ENCODE measurements around the gene PLCB4. TPM values are rescaled to one million over a fixed set of nuclear protein-coding genes. Genes with fewer than 3 reads are reported as not detected.

Gene PLCB4
- total RNA-seq, 1 experiment from 2014 or later = 14.9 TPM

GRCh38 chr20:9093218-9093957 is 24.5 kb downstream of the PLCB4 start:
- H3K4me3 ChIP-seq = no peak overlapping the region
- H2AFZ ChIP-seq = no peak overlapping the region
- no TSS peak for BruUV-seq (replicated peaks)
- 0 out of 2 replicates have a peak, but pooled peaks cover 1% of the 10 kb centered on the region for H3F3A ChIP-seq (ENCODE audit: insufficient read depth, low read depth)
- no peak overlapping the region for H3K4me2 ChIP-seq
- H3K27ac ChIP-seq = no peak overlapping the region
- H3K27me3 ChIP-seq (ENCODE audit: insufficient read depth, low read depth) = no peaks in the 10 kb centered on the region
- H3K9me2 ChIP-seq (ENCODE audit: insufficient read depth) = no peaks in the 10 kb centered on the region
- no peaks in the 10 kb centered on the region for H3K9me3 ChIP-seq (ENCODE audit: insufficient read depth, low read depth)
- ChIA-PET CTCF (no interaction called here), POLR2A (ENCODE audit: unreplicated experiment) (no interaction called here)
- no peaks in the 10 kb centered on the region for H3K36me3 ChIP-seq (ENCODE audit: low read depth)
- no peak for DNase-seq
- no peaks in the 10 kb centered on the region for H3K79me2 ChIP-seq (ENCODE audit: low read depth)
- H4K20me1 ChIP-seq (ENCODE audit: insufficient read depth) = no peaks in the 10 kb centered on the region
- TF ChIP-seq EZH2 (IDR thresholded peaks at IDR 0.05; ENCODE audit: low read depth) = no peak
- peaks cover 8% of the 10 kb centered on the region for H3K4me1 ChIP-seq (replicated peaks; ENCODE audit: insufficient read depth)
- intact Hi-C loops (cut with micrococcal nuclease; ENCODE audit: unreplicated experiment) = no loop called here

- Histone ChIP-seq H3K4me2 (no peak overlapping the region), H3F3A (ENCODE audit: insufficient read depth, low read depth) (no peaks in the 10 kb centered on the region), H3K9me2 (ENCODE audit: insufficient read depth) (0 out of 2 replicates have a peak, but pooled peaks cover 3% of the 10 kb centered on the region), H4K20me1 (ENCODE audit: insufficient read depth) (no peaks in the 10 kb centered on the region), H3K4me3 (no peak overlapping the region), H3K27ac (no peak overlapping the region), H2AFZ (no peak overlapping the region), H3K9me3 (ENCODE audit: insufficient read depth, low read depth) (no peaks in the 10 kb centered on the region), H3K27me3 (ENCODE audit: insufficient read depth, low read depth) (no peaks in the 10 kb centered on the region), H3K4me1 (replicated peaks; ENCODE audit: insufficient read depth) (no peaks in the 10 kb centered on the region), H3K36me3 (ENCODE audit: low read depth) (no peaks in the 10 kb centered on the region), H3K79me2 (ENCODE audit: low read depth) (no peaks in the 10 kb centered on the region)
- ChIA-PET CTCF (no interaction called here), POLR2A (ENCODE audit: unreplicated experiment) (interaction anchor here (0.6 kb wide), 1 partner anchor 10 kb away, joined by 7 read pairs; no protein-coding TSS in a partner anchor)
- intact Hi-C loops (cut with micrococcal nuclease; ENCODE audit: unreplicated experiment) = no loop called here
- no TSS peak for BruUV-seq (replicated peaks)
- TF ChIP-seq CTCF (conservative IDR thresholded peaks at IDR 0.05) = no peak
- TF ChIP-seq EZH2 (IDR thresholded peaks at IDR 0.05; ENCODE audit: low read depth) = no peak
- no peak for DNase-seq
Measured at GRCh38 chr20:9099372-9099771, 30.5 kb downstream of the PLCB4 start.

GRCh38 chr20:9100691-9101090 is 31.8 kb downstream of the PLCB4 start:
- BruUV-seq (replicated peaks) = no TSS peak
- no peak for DNase-seq
- 0 out of 2 replicates have a peak, but pooled peaks cover 3% of the 10 kb centered on the region for H3K9me2 ChIP-seq (ENCODE audit: insufficient read depth)
- CTCF ChIA-PET = no interaction called here
- H3F3A ChIP-seq (ENCODE audit: insufficient read depth, low read depth) = no peaks in the 10 kb centered on the region
- no peaks in the 10 kb centered on the region for H3K79me2 ChIP-seq (ENCODE audit: low read depth)
- POLR2A ChIA-PET (ENCODE audit: unreplicated experiment) = no interaction called here
- H4K20me1 ChIP-seq (ENCODE audit: insufficient read depth) = no peaks in the 10 kb centered on the region
- H3K27ac ChIP-seq = no peak overlapping the region
- H3K9me3 ChIP-seq (ENCODE audit: insufficient read depth, low read depth) = no peaks in the 10 kb centered on the region
- H3K36me3 ChIP-seq (ENCODE audit: low read depth) = no peaks in the 10 kb centered on the region
- no peak overlapping the region for H2AFZ ChIP-seq
- H3K4me3 ChIP-seq = no peak overlapping the region
- H3K4me1 ChIP-seq (replicated peaks; ENCODE audit: insufficient read depth) = no peaks in the 10 kb centered on the region
- H3K4me2 ChIP-seq = no peak overlapping the region
- intact Hi-C loops (cut with micrococcal nuclease; ENCODE audit: unreplicated experiment) = no loop called here
- TF ChIP-seq EZH2 (IDR thresholded peaks at IDR 0.05; ENCODE audit: low read depth) = no peak
- TF ChIP-seq CTCF (conservative IDR thresholded peaks at IDR 0.05) = no peak
- H3K27me3 ChIP-seq (ENCODE audit: insufficient read depth, low read depth) = no peaks in the 10 kb centered on the region

Measured in PC-9 (cell line).